ENCODE data around the gene TVP23C. TPM values are rescaled to one million over a fixed set of nuclear protein-coding genes. Genes with fewer than 3 reads are reported as not detected.
A peak's percentile ranks its signal among the peaks of the same experiment; 100 is the strongest.

The TVP23C gene
- total and polyA plus RNA-seq, 9 of the 15 experiments (the other 6 are each of a cell fraction or from before 2014, with no cell fraction given), result 5.7 to 16.8 (median 8.2) TPM

DNA sequence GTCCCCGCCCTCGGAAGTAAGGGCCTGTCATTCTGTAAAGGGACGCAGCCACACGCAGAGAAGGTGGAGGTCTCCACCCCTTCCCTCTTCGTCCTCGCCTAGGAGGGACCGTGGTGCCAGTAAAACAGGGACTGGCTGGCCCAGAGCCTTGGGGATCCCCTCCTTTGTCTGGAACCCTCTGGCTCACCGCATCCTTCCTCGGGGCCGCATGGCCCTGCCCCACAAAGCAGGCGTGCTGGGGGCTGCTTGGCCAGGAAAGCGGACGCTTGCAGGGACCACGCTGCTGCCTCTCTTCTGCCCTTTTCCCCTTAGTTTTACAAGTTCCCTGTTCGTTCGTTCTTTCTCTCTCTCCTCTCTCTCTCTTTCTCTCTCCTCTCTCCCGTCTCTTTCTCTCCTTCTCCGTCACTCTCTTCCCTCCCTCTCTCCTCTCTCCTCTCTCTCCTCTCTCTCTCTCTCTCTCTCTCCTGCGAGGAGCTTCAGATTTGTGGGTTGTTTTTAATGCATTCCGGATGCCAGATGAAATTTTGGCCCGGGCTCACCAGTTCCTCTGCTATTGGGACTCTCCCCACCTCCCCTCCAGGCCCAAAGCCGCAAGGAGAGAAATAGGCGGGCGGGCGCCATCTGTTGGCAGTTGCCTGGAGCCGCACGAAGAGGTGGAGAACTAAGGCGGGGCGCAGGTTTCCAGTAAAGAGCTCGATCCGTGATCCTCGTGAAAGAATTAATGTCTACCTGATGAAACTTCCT, 60.7 kb downstream of the TVP23C start (continued):
- 0 out of 2 replicates have a peak, but pooled peaks have one; percentile 22 for TF ChIP-seq TFAP4 (CRISPR knock-in tag; IDR thresholded peaks at IDR 0.05; ENCODE audit: borderline replicate concordance)
- peak; percentile 85 for TF ChIP-seq ARID2 (IDR thresholded peaks at IDR 0.05)
- no peak for TF ChIP-seq ETV1 (tag; conservative IDR thresholded peaks at IDR 0.05; ENCODE audit: low read depth)

GRCh38 chr17:15501793-15502192, 61.5 kb downstream of the TVP23C start:
- Histone ChIP-seq H3K4me1 (replicated peaks in 1 of 2; ENCODE audit: control insufficient read depth in 2 of 2, insufficient read depth in 2 of 2, low read length in 2 of 2) (peaks cover 7 to 10% of the 10 kb centered on the region in 2 experiments; a peak in 4 of 5 replicates), H3K36me3 (ENCODE audit: control insufficient read depth, insufficient read depth, low read length) (peaks cover 9% of the 10 kb centered on the region; the same call in 2 of the 3 replicates), H3K9me1 (ENCODE audit: control insufficient read depth, insufficient read depth, low read length) (no peaks in the 10 kb centered on the region), H3K79me2 (ENCODE audit: control insufficient read depth, insufficient read depth, low read length) (no peaks in the 10 kb centered on the region), H3K9me3 (replicated peaks; ENCODE audit: control insufficient read depth, insufficient read depth, low read depth, low read length) (no peaks in the 10 kb centered on the region), H2AFZ (ENCODE audit: low read depth, low read length) (no peak overlapping the region), H3K27ac (ENCODE audit: extremely low read depth, low read depth, low read length) (no peak overlapping the region), H3K4me2 (ENCODE audit: insufficient read depth, low read length) (no peak overlapping the region), H4K20me1 (replicated peaks; ENCODE audit: control insufficient read depth, insufficient read depth, low read length) (no peaks in the 10 kb centered on the region), H3K27me3 (ENCODE audit: control insufficient read depth in 2 of 2, insufficient read depth in 2 of 2, low read length in 2 of 2) (no peaks in the 10 kb centered on the region), H3K9ac (ENCODE audit: insufficient read depth in 1 of 2, low read depth in 2 of 2, low read length in 2 of 2) (no peak overlapping the region), H3K4me3 (no peak overlapping the region)
- intact Hi-C loops (cut with micrococcal nuclease) (loop anchor here (1.0 kb wide), 1 partner anchor 241 kb away; no protein-coding TSS in a partner anchor), in situ Hi-C loops (cut with MboI) (loop anchor here (5.0 kb wide), 2 partner anchors 34 to 244 kb away; partner anchors contain the start of gene CDRT4)
- ChIA-PET POLR2A (no interaction called here), CTCF (ENCODE audit: low intra/inter-chr PET ratio) (interaction anchor here (2.1 to 2.8 kb wide), 2 partner anchors 241 to 245 kb away, joined by 12 to 28 read pairs; no protein-coding TSS in a partner anchor)
- ATAC-seq (no peak), DNase-seq (ENCODE audit: extremely low read depth in 1 of 4, low spot score in 3 of 4) (no peak), FAIRE-seq (no peak)
- BruUV-seq (replicated peaks), result no TSS peak
- WGBS (ENCODE audit: insufficient coverage, low coverage, missing lambda C conversion rate), result 85% methylated on average over 7 of the region's 7 CpGs
- TF ChIP-seq TAF15 (IDR thresholded peaks at IDR 0.05; ENCODE audit: low read depth, low read length), result no peak

Measured in K562 (cell line).